DMS114 treated with DMSO at 0.1 percent for 48 hours (cell line): ENCODE measurements around the gene OR2H1.

Source experiments
- DNase-seq: peaks from one replicate; lab custom pipeline; 2025; ENCODE audit not compliant: unreplicated experiment; lab: John Stamatoyannopoulos, UW

The OR2H1 gene

GRCh38 chr6:29483186-29483585, 26.2 kb downstream of the OR2H1 start:
- no peak for DNase-seq

DNA sequence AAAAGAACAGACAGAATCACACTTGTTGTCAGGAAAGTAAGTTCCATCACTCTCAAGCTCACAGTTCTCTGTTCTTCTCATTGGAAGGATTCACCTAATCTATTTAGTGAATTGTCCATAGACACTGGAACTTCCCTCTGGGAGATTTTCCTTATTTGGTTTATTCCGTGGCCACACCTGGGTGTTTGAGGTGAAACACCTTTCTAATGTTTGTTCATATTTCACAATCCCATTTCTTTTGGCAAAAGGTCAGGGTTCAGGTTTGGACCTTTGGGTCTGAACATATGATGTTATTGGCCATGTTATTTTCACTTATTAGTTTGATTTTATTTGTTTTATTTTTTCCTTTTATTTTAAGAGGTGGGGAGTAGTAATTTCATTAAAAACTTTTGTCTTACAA, 26.8 kb downstream of the OR2H1 start:
- DNase-seq: no peak

- DNase-seq: no peak
These were observed 29.6 kb downstream of the OR2H1 start for GRCh38 chr6:29486577-29486976.

GRCh38 chr6:29487131-29487530, 30.2 kb downstream of the OR2H1 start:
- no peak for DNase-seq

DNA sequence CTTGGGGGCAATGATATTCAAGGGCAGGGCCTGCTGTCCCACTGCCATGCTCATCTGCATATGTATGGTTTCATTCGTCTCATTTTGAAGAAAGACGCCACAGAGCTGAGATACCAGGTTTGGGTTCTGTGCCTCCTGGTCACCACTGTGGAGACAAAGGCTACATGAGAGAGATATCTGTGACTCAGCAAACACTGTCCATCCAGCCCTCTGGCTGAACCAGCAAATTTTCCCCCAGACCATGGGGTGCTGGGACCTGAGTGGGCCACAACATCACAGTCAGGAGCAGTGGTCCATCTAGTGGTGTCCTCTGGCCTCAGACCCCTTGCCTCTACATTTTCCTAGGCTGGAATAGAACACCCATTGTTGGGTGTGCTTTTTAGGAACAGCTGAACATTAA, 30.7 kb downstream of the OR2H1 start, which contains the start of gene MAS1L:
MAS1L (minus strand) TSS at position 297 of the 400 bp plus-strand sequence; CDS start at position 243, 54 bp downstream.
- no peak for DNase-seq

- no peak for DNase-seq
These were observed 31.9 kb downstream of the OR2H1 start for GRCh38 chr6:29488874-29489273.

DNA sequence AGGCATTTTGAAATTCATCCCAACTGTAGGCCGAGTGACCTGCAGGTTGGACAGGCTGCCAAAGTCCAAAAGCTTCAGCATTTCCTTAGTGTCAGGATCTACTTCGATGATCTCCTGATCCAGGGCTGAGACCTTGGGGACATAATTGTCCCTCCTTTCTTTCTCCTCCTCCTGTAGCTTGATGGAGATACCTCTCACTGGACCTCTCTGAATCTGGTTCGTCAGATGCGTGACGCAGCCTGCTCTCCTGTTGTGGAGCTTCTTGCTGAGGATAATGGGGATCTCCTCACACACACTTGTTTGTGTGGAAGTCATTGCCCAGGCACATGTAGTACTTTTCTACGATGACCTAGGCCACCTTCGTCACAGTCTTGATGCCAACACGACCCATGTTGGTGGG, 32.3 kb downstream of the OR2H1 start:
- no peak for DNase-seq

DNA sequence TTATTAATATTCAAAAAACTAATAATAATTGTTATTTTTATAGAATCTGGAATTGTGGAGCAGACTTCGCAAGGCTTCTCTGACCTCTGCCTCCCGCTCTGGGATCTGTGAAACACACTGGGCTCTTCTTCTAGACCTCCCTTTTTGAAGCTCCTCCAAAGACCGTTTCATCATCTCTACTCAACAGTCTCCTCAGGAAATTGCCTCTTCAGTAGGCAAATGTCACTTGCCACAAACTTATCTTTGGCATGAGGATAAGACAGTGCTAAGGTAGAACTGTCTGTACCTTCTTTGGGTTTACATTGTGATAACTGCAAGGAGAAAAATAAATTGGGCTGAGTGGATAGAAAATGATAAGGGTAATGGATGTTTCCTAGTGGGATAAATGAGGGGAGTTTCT, 33.1 kb downstream of the OR2H1 start:
- DNase-seq: no peak

DNA sequence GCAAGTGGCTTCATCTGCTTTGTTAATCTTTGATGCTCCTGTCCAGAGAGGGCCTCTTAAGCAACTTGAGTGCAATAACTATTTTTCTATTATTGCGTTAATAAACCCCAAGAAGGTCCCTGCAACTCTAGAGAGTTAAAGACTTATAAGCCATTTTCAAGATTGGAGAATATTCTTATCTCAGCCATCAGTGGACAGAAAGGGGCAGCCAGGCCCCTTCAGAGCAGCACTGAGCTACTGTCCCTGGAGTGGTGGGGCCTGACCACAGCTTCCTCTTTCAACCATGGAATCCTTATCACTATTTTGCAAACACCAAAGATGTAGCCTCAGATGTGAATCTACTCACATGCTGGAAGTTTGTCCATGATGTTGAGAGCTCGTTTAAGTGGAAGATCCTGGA, 33.6 kb downstream of the OR2H1 start:
- DNase-seq: no peak

DNA sequence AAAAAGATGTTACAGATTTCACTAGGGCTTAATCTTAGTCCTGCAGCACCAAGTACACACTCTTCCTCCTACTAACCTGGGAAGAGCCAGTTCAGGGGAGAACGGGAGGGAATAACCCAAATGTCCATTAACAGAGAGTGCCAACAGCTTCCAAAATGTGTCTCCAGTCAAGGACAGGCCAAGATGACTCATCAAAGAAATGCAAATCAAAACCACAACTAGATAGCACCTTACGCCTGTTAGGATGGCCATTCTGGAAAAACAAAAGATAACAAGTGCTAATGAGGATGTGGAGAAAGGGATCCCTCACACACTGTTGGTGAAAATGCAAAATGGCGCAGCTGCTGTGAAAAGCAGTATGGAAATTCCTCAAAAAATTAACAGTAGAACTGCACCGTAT, 34.6 kb downstream of the OR2H1 start:
- DNase-seq: no peak

DNA sequence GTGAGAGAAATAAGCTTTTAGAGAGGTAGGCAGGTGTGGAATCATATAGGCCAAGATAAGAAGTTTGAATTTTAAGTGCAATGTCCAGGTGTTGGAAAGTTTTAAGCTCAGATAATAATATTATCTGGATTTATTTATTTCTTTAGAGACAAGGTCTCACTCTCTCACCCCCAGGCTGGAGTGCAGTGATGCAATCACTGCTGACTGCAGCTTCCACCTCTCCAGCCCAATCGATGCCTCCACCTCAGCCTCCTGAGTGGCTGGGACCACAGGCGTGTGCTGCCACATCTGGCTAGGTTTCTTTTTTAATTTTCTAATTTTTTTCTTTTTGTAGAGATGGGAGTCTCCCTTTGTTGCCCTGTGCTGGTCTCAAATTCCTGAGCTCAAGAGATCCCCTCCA, 36.3 kb downstream of the OR2H1 start:
- DNase-seq: no peak

DNA sequence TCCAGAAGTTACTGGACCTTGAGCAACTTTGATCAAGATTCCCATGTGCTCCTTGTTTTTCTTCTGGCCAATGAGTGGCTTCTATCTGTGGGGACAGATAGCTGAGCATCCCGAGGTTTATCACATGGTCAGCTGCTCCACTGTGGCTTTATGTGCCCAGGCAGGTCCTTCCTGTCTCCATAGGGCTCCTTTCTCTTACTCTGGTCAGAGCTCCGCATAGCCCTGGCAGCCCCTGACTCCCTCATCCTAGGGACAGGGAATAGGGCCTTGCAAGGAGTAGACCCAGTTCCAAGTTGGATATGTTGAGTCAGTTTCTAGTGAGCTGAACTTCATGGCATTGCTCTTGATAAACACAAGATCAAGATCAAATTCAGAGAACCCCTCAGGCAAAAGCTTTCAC, 37.2 kb downstream of the OR2H1 start:
- no peak for DNase-seq

- no peak for DNase-seq
These were observed 38.6 kb downstream of the OR2H1 start for GRCh38 chr6:29495571-29495970.

DNA sequence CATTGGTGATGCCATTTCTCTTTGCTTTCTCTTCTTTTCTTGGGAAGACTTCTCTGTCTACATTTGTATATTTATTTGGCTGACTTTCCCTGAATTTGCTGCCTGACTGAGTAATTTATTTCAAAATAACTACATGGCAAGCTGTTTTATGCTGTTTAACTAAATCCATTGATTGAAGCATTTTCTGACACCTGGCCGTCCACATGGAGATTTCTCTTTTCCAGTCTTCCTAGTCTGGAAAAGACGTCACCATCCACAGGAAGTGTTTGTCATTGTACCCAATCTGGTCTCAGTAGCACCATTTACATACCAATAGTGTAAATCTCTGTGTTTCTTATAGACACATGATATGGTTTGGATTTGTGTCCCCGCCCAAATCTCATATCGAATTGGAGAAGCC, 40.0 kb downstream of the OR2H1 start:
- no peak for DNase-seq

- DNase-seq: no peak
These were observed 42.7 kb downstream of the OR2H1 start for GRCh38 chr6:29499704-29500103.

DNA sequence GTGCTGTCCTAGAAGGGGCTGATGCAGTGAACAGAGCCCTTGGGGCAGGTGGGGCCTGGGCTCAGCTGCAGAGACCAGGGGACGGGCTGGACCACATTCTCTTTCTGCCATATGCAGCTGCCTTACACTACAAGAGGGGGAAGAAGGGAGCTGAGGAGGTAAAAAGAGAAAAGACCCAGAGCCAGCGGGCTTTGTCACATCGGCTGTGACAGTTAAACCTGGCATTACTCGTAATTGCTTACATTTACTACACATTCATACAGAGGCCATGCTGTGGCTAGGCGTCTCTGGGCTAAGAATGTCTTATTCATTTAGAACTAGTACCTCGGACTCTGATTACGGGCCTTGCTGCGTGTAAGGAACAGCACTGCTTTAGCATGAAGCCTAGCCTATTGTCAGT, 43.6 kb downstream of the OR2H1 start:
- no peak for DNase-seq

- no peak for DNase-seq
These were observed 44.2 kb downstream of the OR2H1 start for GRCh38 chr6:29501106-29501505.

- no peak for DNase-seq
These were observed 45.2 kb downstream of the OR2H1 start for GRCh38 chr6:29502181-29502580.

DNA sequence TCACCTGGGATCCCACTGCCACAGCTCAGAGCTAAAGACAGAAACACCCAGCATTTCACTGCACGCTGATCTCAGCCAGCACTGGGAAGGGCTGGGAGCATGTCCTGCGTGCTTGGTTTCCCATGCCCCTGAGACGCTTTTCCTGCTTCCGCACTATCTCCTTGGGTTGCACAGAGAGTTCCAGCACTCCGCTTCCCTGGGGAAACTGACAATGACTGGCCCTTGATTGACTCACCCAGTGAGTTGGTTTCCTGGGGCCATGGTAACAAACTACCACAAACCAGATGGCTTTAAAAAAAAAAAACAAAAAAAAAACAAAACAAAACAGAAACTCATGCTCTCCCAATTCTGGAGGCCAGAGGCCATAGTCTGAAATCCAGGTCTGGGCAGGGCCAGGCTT, 45.6 kb downstream of the OR2H1 start:
- DNase-seq: no peak

- no peak for DNase-seq
These were observed 48.0 kb downstream of the OR2H1 start for GRCh38 chr6:29504961-29505360.

GRCh38 chr6:29505808-29506207, 48.9 kb downstream of the OR2H1 start:
- no peak for DNase-seq

DNA sequence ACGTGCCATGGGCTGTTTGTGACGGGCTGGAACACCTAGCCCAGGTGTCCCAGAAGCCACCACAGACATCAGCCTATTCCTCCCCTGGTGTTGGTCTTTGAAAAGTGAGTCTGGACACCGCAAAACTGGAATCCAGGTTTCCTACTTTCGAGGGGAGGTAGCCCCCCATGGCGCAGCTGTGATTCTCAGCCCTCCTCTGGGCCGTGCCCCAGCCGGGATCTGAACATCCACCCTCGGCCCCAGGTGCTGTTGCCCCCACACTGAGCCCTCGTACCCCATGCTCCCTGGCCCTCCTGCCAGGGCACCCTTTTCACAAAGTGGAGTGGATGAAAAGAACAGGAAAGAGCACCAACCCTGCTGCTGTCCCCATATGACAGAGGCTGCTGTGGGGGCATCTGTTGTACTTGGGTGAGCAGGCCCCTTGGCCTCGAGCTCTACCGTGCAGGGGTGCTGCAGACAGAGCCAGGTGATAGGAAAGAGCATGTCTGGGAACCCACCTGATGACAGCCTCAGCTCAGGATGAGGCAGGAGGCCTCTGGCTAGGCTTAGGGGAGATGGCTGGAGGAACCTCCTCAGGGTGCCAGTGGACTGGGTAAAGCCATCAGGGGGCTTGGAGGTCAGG, 49.6 kb downstream of the OR2H1 start:
- DNase-seq: no peak

GRCh38 chr6:29507319-29507718, 50.4 kb downstream of the OR2H1 start:
- no peak for DNase-seq

DNA sequence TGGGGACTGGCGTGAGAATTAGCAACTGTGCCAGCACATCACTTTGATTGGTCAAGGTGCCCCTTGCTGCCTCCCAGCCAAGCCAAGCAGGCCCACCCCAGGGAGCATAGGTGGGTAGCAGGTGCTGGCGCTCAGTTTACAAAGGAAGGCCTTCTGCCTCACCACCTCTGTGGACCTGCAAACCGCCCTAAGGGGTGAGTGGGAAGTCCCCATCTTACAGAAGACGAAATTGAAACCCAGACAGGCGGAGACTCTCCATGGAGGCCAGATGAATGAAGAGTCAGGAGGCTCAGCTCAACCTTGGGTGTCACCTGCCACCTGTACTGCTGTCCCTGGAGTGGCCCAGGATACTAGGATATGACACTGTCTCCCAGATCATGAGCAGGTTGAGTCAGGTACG, 52.3 kb downstream of the OR2H1 start:
- no peak for DNase-seq
